ENCODE measurements around the gene CARD6.

DNA sequence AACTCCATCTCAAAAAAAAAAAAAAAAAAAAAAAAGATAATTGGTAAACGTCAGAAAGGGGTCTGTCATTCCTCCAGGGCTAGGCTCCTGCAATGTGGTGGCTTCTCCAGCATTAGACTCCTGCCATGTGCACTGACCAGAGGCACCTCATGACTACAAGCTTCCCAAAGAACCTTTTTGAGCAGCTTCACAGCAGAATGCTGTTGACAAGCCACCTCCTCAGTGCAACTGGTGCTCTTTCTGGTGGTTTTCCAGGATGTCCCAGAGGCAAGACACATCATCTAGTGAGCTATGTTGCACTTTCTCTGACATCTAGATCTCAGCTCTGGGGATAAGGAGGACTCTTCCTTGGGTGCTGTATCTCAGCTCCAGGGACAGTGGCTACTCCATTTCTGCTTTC lies 17.7 kb upstream of the CARD6 start:
- TF ChIP-seq POLR2A (IDR thresholded peaks at IDR 0.05; ENCODE audit: low read depth, low read length) (no peak), MXI1 (IDR thresholded peaks at IDR 0.05; ENCODE audit: borderline replicate concordance, low read depth, low read length) (no peak), BHLHE40 (IDR thresholded peaks at IDR 0.05; ENCODE audit: low read depth, low read length) (no peak), RAD21 (IDR thresholded peaks at IDR 0.05; ENCODE audit: low read length) (no peak), RFX5 (IDR thresholded peaks at IDR 0.05; ENCODE audit: low read depth, low read length) (no peak), MAZ (IDR thresholded peaks at IDR 0.05; ENCODE audit: borderline replicate concordance, low read depth, low read length) (no peak), RCOR1 (IDR thresholded peaks at IDR 0.05; ENCODE audit: insufficient replicate concordance, low read length) (no peak), CEBPB (IDR thresholded peaks at IDR 0.05; ENCODE audit: low read depth, low read length) (no peak), FOS (IDR thresholded peaks at IDR 0.05; ENCODE audit: low read depth, low read length) (no peak)
- TF ChIP-seq, protein P1, sequence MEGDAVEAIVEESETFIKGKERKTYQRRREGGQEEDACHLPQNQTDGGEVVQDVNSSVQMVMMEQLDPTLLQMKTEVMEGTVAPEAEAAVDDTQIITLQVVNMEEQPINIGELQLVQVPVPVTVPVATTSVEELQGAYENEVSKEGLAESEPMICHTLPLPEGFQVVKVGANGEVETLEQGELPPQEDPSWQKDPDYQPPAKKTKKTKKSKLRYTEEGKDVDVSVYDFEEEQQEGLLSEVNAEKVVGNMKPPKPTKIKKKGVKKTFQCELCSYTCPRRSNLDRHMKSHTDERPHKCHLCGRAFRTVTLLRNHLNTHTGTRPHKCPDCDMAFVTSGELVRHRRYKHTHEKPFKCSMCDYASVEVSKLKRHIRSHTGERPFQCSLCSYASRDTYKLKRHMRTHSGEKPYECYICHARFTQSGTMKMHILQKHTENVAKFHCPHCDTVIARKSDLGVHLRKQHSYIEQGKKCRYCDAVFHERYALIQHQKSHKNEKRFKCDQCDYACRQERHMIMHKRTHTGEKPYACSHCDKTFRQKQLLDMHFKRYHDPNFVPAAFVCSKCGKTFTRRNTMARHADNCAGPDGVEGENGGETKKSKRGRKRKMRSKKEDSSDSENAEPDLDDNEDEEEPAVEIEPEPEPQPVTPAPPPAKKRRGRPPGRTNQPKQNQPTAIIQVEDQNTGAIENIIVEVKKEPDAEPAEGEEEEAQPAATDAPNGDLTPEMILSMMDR (conservative IDR thresholded peaks at IDR 0.05; ENCODE audit: low read depth, low read length) = no peak
- TF ChIP-seq, protein P2, sequence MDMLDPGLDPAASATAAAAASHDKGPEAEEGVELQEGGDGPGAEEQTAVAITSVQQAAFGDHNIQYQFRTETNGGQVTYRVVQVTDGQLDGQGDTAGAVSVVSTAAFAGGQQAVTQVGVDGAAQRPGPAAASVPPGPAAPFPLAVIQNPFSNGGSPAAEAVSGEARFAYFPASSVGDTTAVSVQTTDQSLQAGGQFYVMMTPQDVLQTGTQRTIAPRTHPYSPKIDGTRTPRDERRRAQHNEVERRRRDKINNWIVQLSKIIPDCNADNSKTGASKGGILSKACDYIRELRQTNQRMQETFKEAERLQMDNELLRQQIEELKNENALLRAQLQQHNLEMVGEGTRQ (IDR thresholded peaks at IDR 0.05; ENCODE audit: low read depth, low read length) = no peak
- TF ChIP-seq, protein P3, sequence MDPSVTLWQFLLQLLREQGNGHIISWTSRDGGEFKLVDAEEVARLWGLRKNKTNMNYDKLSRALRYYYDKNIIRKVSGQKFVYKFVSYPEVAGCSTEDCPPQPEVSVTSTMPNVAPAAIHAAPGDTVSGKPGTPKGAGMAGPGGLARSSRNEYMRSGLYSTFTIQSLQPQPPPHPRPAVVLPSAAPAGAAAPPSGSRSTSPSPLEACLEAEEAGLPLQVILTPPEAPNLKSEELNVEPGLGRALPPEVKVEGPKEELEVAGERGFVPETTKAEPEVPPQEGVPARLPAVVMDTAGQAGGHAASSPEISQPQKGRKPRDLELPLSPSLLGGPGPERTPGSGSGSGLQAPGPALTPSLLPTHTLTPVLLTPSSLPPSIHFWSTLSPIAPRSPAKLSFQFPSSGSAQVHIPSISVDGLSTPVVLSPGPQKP (IDR thresholded peaks at IDR 0.05; ENCODE audit: borderline replicate concordance, low read depth, low read length) = no peak

All from IMR-90 (cell line).